OCI-LY7 (cell line): ENCODE results near the gene SLC45A3.

Source experiments
- EZH2phosphoT487 ChIP-seq: fragments of 200-600 bp; sonication (generic); IDR thresholded peaks from 2 replicates; pipeline ENCODE4 v1.6.1; 2018; ENCODE audit warnings: low read depth, borderline replicate concordance, mild to moderate bottlenecking, mixed run types, antibody characterized with exemption, low read length, moderate library complexity, mixed read lengths
- TF ChIP-seq, protein P1 (sequence below): fragments of 200-600 bp; sonication (generic); conservative IDR thresholded peaks from 2 replicates; pipeline ENCODE4 v1.5.1; 2014; ENCODE audit warnings: mild to moderate bottlenecking, antibody characterized with exemption, low read length, moderate library complexity, mixed read lengths

DNA sequence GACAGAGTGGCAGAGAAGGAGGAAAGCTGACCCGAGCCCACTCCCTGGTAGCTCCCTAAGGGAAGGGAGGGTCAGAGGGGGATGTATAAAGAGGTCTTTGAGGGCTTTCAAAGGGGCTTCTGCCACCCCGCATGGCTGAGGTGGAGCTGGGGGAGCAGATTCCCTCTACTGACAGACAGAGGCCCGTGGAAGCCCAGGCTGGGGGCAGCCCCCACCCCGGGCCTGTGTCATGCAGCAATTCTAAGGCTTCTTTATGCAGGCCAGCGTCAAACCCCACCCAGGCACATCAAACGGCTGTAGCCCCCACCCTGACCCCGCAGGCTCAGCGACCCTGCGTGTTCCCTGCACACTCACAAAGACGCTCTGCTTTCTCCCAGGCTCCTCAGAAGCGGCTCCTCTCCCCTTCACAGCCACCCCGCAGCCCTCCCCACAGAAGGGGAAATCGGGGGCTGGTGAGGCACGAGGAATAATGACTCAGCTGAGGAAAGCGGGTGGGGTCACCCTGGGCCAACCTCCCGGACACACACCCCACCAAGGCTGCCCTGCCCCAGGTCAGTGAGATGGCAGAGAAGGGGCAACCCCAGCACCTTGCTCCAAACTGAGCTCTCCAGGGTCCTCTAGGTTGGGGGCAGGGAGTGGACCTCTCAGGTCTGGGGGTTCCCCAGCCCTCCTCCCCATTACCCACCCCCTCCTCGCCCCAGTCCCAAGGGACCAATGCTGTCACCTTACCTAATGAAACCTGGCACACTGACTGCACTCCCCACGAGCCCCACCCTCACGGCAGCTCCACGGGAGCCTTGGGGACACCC, 10.8 kb downstream of the SLC45A3 start:
- TF ChIP-seq, protein P1, sequence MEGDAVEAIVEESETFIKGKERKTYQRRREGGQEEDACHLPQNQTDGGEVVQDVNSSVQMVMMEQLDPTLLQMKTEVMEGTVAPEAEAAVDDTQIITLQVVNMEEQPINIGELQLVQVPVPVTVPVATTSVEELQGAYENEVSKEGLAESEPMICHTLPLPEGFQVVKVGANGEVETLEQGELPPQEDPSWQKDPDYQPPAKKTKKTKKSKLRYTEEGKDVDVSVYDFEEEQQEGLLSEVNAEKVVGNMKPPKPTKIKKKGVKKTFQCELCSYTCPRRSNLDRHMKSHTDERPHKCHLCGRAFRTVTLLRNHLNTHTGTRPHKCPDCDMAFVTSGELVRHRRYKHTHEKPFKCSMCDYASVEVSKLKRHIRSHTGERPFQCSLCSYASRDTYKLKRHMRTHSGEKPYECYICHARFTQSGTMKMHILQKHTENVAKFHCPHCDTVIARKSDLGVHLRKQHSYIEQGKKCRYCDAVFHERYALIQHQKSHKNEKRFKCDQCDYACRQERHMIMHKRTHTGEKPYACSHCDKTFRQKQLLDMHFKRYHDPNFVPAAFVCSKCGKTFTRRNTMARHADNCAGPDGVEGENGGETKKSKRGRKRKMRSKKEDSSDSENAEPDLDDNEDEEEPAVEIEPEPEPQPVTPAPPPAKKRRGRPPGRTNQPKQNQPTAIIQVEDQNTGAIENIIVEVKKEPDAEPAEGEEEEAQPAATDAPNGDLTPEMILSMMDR, result no peak
- TF ChIP-seq EZH2phosphoT487, result no peak
